NCI-H1092 treated with DMSO at 0.1 percent for 48 hours (cell line): ENCODE measurements around the gene PCDHA6.
"Not testable (repeated sequence)": the region's sequence is repeated elsewhere in the genome, so short reads cannot be mapped to it uniquely, and the experiment has no call there.

Experiments
- DNase-seq: peaks from one replicate; lab custom pipeline; 2025; lab: John Stamatoyannopoulos, UW

Gene PCDHA6

DNA sequence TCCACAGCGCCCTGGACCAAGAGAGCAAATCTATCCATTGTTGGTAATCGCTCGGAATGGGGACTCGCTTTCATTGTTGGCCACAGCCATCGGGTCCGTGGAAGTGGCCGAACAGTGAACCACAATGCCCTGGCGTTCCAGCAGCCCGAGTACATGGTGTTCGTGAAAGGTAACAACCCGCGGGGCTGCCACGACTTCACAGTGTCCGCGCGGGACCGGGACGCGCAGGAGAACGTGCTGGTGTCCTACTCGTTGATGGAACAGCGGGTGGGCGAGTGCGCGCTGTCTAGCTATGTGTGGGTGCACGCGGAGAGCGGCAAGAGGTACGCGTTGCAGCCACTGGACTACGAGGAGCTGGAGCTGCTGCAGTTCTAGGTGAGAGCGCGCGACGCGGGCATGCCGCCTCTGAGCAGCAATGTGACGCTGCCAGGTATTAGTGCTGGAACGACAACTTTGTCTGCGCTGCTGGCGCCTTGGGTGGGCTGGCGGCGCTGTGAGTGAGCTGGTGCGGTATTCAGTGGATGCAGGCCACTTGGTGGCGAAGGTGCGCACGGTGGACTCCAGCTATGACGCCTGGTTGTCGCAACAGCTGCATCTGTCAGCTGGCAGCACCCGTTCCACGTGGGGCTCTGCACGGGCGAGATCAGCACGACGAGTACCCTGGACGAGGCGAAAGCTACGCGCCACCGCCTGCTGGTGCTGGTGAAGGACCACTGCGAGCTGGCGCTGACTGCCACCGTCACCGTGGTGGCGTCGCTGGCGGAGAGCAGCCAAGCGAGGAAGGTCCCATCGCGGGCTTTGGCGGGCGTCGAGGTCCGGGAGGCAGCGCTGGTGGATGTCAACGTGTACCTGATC, 34.9 kb downstream of the PCDHA6 start:
- no peak for DNase-seq

DNA sequence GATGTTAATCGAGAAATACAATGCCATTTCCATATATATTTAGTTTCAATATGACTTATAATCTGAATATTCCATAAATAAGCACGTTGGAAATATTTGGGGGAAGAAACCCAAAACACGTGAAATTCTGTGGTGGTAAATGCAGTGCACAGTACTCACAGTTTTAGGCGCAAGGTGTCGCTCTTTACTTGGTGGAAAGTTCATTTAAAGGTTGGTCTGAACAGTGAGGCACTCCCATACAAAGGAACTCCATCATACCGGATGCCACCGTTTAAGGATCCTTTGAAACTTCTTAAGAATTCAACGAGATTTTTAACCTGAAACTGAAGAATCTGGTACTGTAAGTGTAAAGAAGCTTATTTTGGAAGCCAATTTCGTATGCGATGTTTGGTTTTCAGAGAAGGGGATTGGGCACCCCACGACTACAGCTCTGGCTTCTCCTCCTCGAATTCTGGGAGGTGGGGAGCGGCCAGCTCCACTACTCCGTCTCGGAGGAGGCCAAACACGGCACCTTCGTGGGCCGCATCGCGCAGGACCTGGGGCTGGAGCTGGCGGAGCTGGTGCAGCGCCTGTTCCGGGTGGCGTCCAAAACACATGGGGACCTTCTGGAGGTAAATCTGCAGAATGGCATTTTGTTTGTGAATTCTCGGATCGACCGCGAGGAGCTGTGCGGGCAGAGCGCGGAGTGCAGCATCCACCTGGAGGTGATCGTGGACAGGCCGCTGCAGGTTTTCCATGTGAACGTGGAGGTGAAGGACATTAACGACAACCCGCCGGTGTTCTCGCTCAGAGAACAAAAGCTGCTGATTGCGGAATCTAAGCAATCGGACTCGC, 41.2 kb downstream of the PCDHA6 start, which contains the start of gene PCDHA11:
Gene PCDHA11, plus strand, starts transcription at position 237 of the 834 bp plus-strand sequence. Its CDS starts 147 bp downstream, at position 384.
- peak; percentile 77 for DNase-seq

DNA sequence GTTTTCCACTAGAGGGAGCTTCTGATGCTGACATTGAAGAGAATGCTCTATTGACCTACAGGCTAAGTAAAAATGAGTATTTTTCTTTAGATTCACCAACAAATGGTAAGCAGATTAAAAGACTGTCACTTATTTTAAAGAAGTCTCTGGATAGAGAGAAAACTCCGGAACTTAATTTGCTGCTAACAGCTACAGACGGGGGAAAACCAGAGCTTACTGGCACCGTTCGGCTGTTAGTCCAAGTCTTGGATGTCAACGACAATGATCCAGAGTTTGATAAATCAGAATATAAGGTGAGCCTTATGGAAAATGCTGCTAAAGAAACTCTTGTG, 41.8 kb downstream of the PCDHA6 start:
- peak; percentile 47 for DNase-seq

DNA sequence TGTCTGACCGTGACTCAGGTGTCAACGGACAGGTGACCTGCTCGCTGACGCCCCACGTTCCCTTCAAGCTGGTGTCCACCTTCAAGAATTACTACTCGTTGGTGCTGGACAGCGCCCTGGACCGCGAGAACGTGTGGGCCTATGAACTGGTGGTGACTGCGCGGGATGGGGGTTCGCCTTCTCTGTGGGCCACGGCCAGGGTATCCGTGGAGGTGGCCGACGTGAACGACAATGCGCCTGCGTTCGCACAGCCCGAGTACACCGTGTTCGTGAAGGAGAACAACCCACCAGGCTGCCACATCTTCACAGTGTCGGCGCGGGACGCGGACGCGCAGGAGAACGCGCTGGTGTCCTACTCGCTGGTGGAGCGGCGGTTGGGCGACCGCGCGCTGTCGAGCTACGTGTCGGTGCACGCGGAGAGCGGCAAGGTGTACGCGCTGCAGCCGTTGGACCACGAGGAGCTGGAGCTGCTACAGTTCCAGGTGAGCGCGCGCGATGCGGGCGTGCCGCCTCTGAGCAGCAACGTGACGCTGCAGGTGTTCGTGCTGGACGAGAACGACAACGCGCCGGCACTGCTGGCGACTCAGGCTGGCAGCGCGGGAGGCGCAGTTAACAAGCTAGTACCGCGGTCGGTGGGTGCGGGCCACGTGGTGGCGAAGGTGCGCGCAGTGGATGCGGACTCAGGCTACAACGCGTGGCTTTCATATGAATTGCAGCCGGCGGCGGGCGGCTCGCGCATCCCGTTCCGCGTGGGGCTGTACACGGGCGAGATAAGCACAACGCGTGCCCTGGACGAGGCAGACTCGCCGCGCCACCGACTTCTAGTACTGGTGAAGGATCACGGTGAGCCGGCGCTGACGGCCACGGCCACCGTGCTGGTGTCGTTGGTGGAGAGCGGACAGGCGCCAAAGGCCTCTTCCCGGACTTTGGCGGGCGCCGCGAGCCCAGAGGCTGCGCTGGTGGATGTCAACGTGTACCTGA, 42.8 kb downstream of the PCDHA6 start:
- DNase-seq, result no peak

DNA sequence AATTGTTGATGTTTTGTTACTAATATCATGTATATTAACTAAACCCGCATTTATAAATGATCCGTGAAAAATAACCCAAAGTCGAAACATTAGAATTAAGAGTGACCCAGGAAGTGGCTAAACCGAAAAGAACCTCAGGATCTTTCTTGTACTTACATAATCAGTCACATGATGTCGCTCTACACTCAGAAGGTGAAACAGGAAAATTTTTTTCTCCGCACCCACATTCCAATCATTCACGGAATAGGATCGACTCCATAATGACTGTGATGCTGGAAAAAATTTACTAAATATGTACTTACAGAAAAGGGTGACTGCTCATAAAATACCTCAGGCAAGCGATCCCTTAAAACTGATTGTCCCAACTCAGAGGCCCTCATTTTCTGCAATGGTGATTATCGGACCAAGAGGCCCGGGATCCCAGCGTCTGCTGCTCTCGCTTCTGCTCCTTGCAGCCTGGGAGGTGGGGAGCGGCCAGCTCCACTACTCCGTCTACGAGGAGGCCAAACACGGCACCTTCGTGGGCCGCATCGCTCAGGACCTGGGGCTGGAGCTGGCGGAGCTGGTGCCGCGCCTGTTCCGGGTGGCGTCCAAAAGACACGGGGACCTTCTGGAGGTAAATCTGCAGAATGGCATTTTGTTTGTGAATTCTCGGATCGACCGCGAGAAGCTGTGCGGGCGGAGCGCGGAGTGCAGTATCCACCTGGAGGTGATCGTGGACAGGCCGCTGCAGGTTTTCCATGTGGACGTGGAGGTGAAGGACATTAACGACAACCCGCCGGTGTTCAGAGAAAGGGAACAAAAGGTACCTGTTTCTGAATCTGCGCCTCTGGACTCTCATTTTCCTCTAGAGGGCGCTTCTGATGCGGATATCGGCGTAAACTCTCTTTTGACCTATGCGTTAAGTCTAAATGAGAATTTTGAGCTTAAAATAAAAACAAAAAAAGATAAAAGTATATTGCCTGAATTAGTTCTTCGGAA, 47.6 kb downstream of the PCDHA6 start, which contains the start of gene PCDHA12:
Gene PCDHA12, plus strand, starts transcription at position 224 of the 981 bp plus-strand sequence. Its CDS starts 165 bp downstream, at position 389.
- no peak for DNase-seq

DNA sequence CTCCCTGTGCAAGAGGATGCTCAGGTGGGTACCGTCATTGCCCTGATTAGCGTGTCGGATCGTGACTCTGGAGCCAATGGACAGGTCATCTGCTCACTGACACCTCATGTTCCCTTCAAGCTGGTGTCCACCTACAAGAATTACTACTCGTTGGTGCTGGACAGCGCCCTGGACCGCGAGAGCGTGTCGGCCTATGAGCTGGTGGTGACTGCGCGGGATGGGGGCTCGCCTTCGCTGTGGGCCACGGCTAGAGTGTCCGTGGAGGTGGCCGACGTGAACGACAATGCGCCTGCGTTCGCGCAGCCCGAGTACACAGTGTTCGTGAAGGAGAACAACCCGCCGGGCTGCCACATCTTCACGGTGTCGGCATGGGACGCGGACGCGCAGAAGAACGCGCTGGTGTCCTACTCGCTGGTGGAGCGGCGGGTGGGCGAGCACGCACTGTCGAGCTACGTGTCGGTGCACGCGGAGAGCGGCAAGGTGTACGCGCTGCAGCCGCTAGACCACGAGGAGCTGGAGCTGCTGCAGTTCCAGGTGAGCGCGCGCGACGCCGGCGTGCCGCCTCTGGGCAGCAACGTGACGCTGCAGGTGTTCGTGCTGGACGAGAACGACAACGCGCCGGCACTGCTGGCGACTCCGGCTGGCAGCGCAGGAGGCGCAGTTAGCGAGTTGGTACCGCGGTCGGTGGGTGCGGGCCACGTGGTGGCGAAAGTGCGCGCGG, 48.9 kb downstream of the PCDHA6 start:
- DNase-seq, result not testable (repeated sequence)

DNA sequence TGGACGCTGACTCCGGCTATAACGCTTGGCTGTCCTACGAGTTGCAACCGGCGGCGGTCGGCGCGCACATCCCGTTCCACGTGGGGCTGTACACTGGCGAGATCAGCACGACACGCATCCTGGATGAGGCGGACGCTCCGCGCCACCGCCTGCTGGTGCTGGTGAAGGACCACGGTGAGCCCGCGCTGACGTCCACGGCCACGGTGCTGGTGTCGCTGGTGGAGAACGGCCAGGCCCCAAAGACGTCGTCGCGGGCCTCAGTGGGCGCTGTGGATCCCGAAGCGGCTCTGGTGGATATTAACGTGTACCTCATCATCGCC, 49.5 kb downstream of the PCDHA6 start:
- no peak for DNase-seq
